ENCODE results near the gene NME7. TPM values are rescaled to one million over a fixed set of nuclear protein-coding genes. Genes with fewer than 3 reads are reported as not detected.

The NME7 gene
- total RNA-seq, 4 donors from 2014 or later: 3.7 to 8.4 (median 5.5) TPM

DNA sequence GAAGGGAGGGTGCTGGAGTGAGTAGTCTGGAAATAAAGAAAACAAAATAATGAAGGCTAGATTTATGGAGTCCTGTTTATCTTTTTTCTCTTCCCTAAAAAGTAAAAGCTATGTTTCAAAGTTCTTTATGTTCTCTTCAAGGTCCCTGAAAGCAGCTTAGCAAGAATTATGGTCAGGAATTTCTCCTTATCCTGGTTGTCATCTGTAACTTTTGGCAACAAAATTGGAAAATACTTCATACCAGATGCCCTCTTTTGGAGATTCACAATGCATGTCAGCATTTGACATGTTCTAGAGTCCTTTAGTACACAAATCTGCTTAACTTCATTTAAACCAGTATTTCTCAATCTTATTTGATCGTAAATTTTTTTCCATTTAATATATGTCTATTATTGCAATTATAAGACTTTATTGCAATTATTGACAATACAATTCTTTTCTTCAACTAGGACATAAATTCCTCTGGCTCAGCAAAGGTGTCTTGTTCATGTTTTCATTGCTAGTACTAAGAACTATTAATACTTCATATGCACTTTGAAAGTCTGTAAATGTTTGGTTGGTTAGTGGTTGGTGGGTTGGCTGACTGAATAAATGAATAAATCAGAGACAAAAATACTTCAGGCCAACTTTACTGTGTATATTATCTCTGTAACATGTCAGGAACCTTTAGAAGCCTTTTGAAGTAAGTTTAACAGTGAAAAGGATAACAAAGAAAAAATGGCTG is 159.6 kb downstream of the NME7 start:
- no peaks in the 10 kb centered on the region for H3K9me3 ChIP-seq
- DNase-seq (no peak), ATAC-seq (no peak)
- no peaks in the 10 kb centered on the region for H3K27me3 ChIP-seq
- H3K36me3 ChIP-seq: no peaks in the 10 kb centered on the region
- no peak overlapping the region for H3K27ac ChIP-seq
- intact Hi-C loops (cut with DNase I; ENCODE audit: low total_unique reads) (no loop called here), in situ Hi-C loops (cut with MboI; ENCODE audit: low sequenced_read_pairs in 4 of 4) (no loop called here)
- TF ChIP-seq POLR2A (IDR thresholded peaks at IDR 0.05): no peak
- TF ChIP-seq, protein P1, sequence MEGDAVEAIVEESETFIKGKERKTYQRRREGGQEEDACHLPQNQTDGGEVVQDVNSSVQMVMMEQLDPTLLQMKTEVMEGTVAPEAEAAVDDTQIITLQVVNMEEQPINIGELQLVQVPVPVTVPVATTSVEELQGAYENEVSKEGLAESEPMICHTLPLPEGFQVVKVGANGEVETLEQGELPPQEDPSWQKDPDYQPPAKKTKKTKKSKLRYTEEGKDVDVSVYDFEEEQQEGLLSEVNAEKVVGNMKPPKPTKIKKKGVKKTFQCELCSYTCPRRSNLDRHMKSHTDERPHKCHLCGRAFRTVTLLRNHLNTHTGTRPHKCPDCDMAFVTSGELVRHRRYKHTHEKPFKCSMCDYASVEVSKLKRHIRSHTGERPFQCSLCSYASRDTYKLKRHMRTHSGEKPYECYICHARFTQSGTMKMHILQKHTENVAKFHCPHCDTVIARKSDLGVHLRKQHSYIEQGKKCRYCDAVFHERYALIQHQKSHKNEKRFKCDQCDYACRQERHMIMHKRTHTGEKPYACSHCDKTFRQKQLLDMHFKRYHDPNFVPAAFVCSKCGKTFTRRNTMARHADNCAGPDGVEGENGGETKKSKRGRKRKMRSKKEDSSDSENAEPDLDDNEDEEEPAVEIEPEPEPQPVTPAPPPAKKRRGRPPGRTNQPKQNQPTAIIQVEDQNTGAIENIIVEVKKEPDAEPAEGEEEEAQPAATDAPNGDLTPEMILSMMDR (IDR thresholded peaks at IDR 0.05 in 4 of 5, conservative IDR thresholded peaks at IDR 0.05 in 1 of 5): no peak
- H3K4me3 ChIP-seq: no peak overlapping the region
- H3K4me1 ChIP-seq: peaks cover 0 to 3% of the 10 kb centered on the region in 2 donors

DNA sequence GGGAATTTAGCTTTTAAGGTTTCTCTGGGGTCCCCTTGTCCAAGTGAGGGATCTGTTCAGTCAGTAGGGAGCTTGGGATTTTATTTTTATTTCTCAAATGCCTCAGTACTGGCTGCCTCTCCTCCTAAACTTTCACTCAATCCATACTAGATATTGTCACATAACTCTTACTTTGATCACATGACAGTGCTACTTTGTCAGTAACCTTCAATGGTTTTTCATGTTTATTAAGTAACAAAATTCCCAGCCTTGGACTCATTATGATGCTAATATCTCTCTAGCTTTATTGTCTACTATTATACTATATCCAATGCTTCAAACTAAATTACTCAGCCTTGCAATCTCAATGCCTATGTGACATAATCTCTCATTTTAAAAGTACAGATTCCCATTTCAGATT is 163.4 kb downstream of the NME7 start:
- Histone ChIP-seq H3K36me3 (no peaks in the 10 kb centered on the region), H3K27ac (no peak overlapping the region), H3K27me3 (no peaks in the 10 kb centered on the region), H3K9me3 (no peaks in the 10 kb centered on the region), H3K4me3 (no peak overlapping the region), H3K4me1 (peaks cover 0 to 3% of the 10 kb centered on the region in 2 donors)
- DNase-seq (no peak), ATAC-seq (no peak)
- in situ Hi-C loops (cut with MboI; ENCODE audit: low sequenced_read_pairs in 4 of 4): no loop called here
- TF ChIP-seq, protein P1 (IDR thresholded peaks at IDR 0.05 in 4 of 5, conservative IDR thresholded peaks at IDR 0.05 in 1 of 5): no peak
- TF ChIP-seq POLR2A (IDR thresholded peaks at IDR 0.05): no peak
- intact Hi-C loops (cut with DNase I; ENCODE audit: low total_unique reads): no loop called here

DNA sequence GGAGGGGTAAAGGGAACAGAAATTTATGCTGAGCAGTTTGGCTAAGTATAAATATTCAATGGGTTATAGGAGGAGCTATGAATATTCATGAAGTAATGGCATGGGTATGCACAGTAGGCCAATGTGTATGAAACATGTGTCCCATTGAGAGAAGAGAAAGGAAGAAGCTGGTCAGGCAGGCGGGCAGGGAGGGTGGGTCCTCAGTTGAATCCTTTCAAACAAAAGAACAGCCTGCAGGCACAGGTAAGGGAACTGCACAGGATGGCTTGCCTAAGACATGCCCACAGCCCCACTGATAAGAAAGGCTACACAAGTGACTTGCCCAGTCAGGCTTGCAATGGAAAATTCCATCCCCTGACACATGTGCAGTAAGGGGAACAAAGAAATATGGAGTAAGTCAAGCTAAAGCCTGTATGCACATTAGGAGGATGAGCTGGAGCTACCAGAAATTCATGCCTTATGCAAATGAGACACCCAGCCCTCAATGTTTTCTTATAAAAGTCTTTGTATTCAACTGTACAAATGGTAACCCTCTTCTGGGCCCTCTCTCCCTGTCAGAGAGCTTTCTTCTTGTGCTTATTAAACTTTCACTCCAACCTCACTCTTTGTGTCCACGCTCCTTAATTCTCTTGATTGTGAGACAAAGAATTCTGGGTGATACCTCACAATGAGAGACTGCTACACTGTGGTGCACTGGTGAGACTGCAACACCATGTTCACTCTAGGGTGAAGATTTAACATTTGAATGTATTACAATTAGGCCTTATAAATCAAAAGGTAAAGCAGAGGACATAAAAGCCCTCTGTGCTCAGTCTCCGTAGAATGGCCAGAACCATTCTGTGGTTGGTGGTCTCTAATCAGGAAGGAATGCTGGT is 164.6 kb downstream of the NME7 start:
- ATAC-seq: no peak
- no peaks in the 10 kb centered on the region for H3K4me1 ChIP-seq
- in situ Hi-C loops (cut with MboI; ENCODE audit: low sequenced_read_pairs in 4 of 4): no loop called here
- no peaks in the 10 kb centered on the region for H3K27me3 ChIP-seq
- no peaks in the 10 kb centered on the region for H3K9me3 ChIP-seq
- no peak overlapping the region for H3K27ac ChIP-seq
- no peak overlapping the region for H3K4me3 ChIP-seq
- TF ChIP-seq, protein P1 (IDR thresholded peaks at IDR 0.05 in 4 of 5, conservative IDR thresholded peaks at IDR 0.05 in 1 of 5): no peak
- TF ChIP-seq POLR2A (IDR thresholded peaks at IDR 0.05): no peak
- intact Hi-C loops (cut with DNase I; ENCODE audit: low total_unique reads): no loop called here
- DNase-seq: no peak
- H3K36me3 ChIP-seq: no peaks in the 10 kb centered on the region

DNA sequence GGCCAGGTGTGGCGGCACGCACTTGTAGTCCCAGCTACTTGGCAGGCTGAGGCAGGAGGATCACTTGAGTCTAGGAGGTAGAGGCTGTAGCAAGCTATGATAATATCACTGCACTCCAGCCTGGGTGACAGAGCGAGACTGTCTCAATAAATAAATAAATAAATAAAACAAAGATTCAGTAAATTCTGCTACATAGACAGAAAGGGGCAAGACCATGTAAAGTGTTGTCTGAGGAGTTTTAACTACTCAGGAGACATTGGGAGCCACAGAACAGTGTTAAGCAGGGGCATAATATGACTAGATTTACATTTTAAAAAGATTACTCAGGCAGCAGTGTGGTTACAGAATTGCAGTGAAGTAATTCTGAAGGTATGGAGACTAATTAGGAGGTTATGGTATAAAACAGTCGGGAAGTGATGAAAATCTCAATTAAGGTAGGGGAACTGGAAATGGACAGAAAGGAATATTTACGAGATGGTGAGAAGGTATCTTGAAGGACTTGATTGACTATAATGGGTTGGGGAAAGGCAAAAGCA is 166.4 kb downstream of the NME7 start:
- no peaks in the 10 kb centered on the region for H3K36me3 ChIP-seq
- no peaks in the 10 kb centered on the region for H3K4me1 ChIP-seq
- in situ Hi-C loops (cut with MboI; ENCODE audit: low sequenced_read_pairs in 4 of 4) (no loop called here), intact Hi-C loops (cut with DNase I; ENCODE audit: low total_unique reads) (no loop called here)
- no peaks in the 10 kb centered on the region for H3K27me3 ChIP-seq
- ATAC-seq: no peak
- no peak overlapping the region for H3K4me3 ChIP-seq
- no peak for DNase-seq
- H3K27ac ChIP-seq: no peak overlapping the region
- no peaks in the 10 kb centered on the region for H3K9me3 ChIP-seq
- no peak for TF ChIP-seq POLR2A (IDR thresholded peaks at IDR 0.05)

DNA sequence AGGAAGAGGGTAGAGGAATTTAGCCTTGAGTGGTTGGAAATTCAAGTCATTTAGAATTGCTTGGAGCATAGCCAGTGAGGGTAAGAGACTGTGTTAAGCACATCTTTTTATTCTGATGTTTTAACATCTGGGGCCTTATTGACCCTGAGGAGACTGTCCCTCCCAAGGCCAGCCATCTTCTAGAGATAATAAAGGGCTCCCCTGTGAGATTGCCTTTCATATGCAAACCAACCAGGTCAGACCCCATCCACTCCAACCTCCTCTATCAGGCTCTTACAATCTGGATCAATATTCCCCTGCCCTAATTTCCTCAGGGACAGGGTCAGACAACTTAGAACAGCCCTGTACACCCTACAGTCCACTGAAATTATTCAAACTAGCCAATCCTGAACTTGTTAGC is 167.3 kb downstream of the NME7 start:
- Histone ChIP-seq H3K4me1 (no peaks in the 10 kb centered on the region), H3K27ac (no peak overlapping the region), H3K4me3 (no peak overlapping the region), H3K36me3 (no peaks in the 10 kb centered on the region), H3K27me3 (no peaks in the 10 kb centered on the region), H3K9me3 (no peaks in the 10 kb centered on the region)
- in situ Hi-C loops (cut with MboI; ENCODE audit: low sequenced_read_pairs in 4 of 4): no loop called here
- intact Hi-C loops (cut with DNase I; ENCODE audit: low total_unique reads): no loop called here
- no peak for ATAC-seq
- no peak for DNase-seq
- TF ChIP-seq, protein P1 (IDR thresholded peaks at IDR 0.05 in 4 of 5, conservative IDR thresholded peaks at IDR 0.05 in 1 of 5): no peak
- no peak for TF ChIP-seq POLR2A (IDR thresholded peaks at IDR 0.05)

All from gastrocnemius medialis (tissue), 4 donors.